DND-41 (cell line): ENCODE measurements around the gene POLR2C.

Source experiments
- ATAC-seq: fragments of 200-7000 bp; cut with Tn5 transposase; 3 replicates; pipeline ENCODE4 v1.9.1; 2021; ENCODE audit warnings: low read depth; ENCODE audit not compliant: insufficient read depth
- DNase-seq: peaks from one replicate; pipeline ENCODE4 v3.0.0-alpha.2; 2020
- H2AFZ ChIP-seq: 2 replicates; pipeline ENCODE4 v1.6.0; 2012; ENCODE audit warnings: low read depth, low read length
- H3K27ac ChIP-seq: 2 replicates; pipeline ENCODE4 v1.5.1; 2012; ENCODE audit warnings: low read length, inconsistent platforms
- H3K27me3 ChIP-seq: fragments of 200-600 bp; sonication (generic); 2 replicates; pipeline ENCODE4 v1.6.0; 2012; ENCODE audit warnings: low read length, mild to moderate bottlenecking, inconsistent platforms; ENCODE audit not compliant: insufficient read depth, poor library complexity
- H3K36me3 ChIP-seq: 2 replicates; pipeline ENCODE4 v1.5.1; 2012; ENCODE audit warnings: low read length, inconsistent platforms; ENCODE audit not compliant: insufficient read depth
- H3K4me1 ChIP-seq: 2 replicates; pipeline ENCODE4 v1.5.1; 2012; ENCODE audit warnings: mild to moderate bottlenecking, low read length; ENCODE audit not compliant: insufficient read depth
- H3K4me2 ChIP-seq: 2 replicates; pipeline ENCODE4 v1.6.0; 2012; ENCODE audit warnings: mild to moderate bottlenecking, moderate library complexity, low read length, inconsistent platforms; ENCODE audit not compliant: insufficient read depth
- H3K4me3 ChIP-seq, 2 experiments: fragments of 200-600 bp in 1 of 2; shearing (Covaris generic) in 1 of 2; 2 replicates each; pipeline ENCODE4 v1.5.1; 2012 to 2016; ENCODE audit warnings: inconsistent platforms in 2 of 2, low read length in 2 of 2, mild to moderate bottlenecking in 2 of 2, low read depth in 1 of 2, moderate library complexity in 1 of 2
- H3K79me2 ChIP-seq: 2 replicates; pipeline ENCODE4 v1.6.0; 2012; ENCODE audit warnings: low read length, inconsistent platforms; ENCODE audit not compliant: insufficient read depth
- H3K9ac ChIP-seq: 2 replicates; pipeline ENCODE4 v1.6.0; 2012; ENCODE audit warnings: low read depth, mild to moderate bottlenecking, inconsistent platforms, low read length, moderate library complexity
- H3K9me3 ChIP-seq: 2 replicates; pipeline ENCODE4 v1.5.1; 2012; ENCODE audit warnings: low read length, moderate library complexity, mild to moderate bottlenecking, inconsistent platforms; ENCODE audit not compliant: insufficient read depth, severe bottlenecking
- H4K20me1 ChIP-seq: 2 replicates; pipeline ENCODE4 v1.6.0; 2012; ENCODE audit warnings: low read length; ENCODE audit not compliant: insufficient read depth
- CTCF ChIP-seq: IDR thresholded peaks from 2 replicates; pipeline ENCODE4 v1.5.1; 2012; ENCODE audit warnings: borderline replicate concordance, low read length, moderate library complexity, mild to moderate bottlenecking; ENCODE audit not compliant: poor library complexity, severe bottlenecking; ENCODE audit errors: extremely low read depth
- EZH2 ChIP-seq: IDR thresholded peaks from 3 replicates; pipeline ENCODE4 v1.6.1; 2012; ENCODE audit warnings: borderline replicate concordance, low read depth, mild to moderate bottlenecking, moderate library complexity, low read length, inconsistent platforms; ENCODE audit not compliant: severe bottlenecking

POLR2C gene

GRCh38 chr16:57469046-57469445, 6.6 kb downstream of the POLR2C start:
- no peak for TF ChIP-seq CTCF
- no peak for TF ChIP-seq EZH2

GRCh38 chr16:57469917-57470470, 7.5 kb downstream of the POLR2C start:
- peaks cover 6% of the 10 kb centered on the region; the same call in 1 of the 2 replicates for H3K79me2 ChIP-seq
- H3K4me1 ChIP-seq, result peaks cover 2% of the 10 kb centered on the region
- H3K36me3 ChIP-seq, result peaks cover 80% of the 10 kb centered on the region
- TF ChIP-seq EZH2, result no peak
- no peak overlapping the region for H3K4me2 ChIP-seq
- no peaks in the 10 kb centered on the region for H3K27me3 ChIP-seq
- H3K27ac ChIP-seq, result no peak overlapping the region
- H3K9me3 ChIP-seq, result no peaks in the 10 kb centered on the region
- H4K20me1 ChIP-seq, result peaks cover 6% of the 10 kb centered on the region
- ATAC-seq, result no peak
- H3K4me3 ChIP-seq, result no peak overlapping the region
- H2AFZ ChIP-seq, result no peak overlapping the region
- no peak for DNase-seq
- H3K9ac ChIP-seq, result no peak overlapping the region

More at GRCh38 chr16:57469046-57469445, 6.6 kb downstream of the POLR2C start:
- H4K20me1 ChIP-seq, result peaks cover 6% of the 10 kb centered on the region
- H3K79me2 ChIP-seq, result peaks cover 14% of the 10 kb centered on the region
- no peak overlapping the region for H3K4me3 ChIP-seq
- peaks cover 10% of the 10 kb centered on the region for H3K4me1 ChIP-seq
- no peak overlapping the region for H2AFZ ChIP-seq
- DNase-seq (no peak), ATAC-seq (no peak)
- no peaks in the 10 kb centered on the region for H3K9me3 ChIP-seq
- H3K9ac ChIP-seq, result no peak overlapping the region
- peaks cover 88% of the 10 kb centered on the region for H3K36me3 ChIP-seq
- no peaks in the 10 kb centered on the region for H3K27me3 ChIP-seq
- H3K4me2 ChIP-seq, result no peak overlapping the region
- no peak overlapping the region for H3K27ac ChIP-seq

GRCh38 chr16:57470711-57471110, 8.2 kb downstream of the POLR2C start:
- DNase-seq, result no peak

GRCh38 chr16:57471209-57471608, 8.7 kb downstream of the POLR2C start:
- no peak for DNase-seq
- Histone ChIP-seq H3K27ac (no peak overlapping the region), H3K36me3 (peaks cover 68% of the 10 kb centered on the region), H3K9ac (no peak overlapping the region), H2AFZ (no peak overlapping the region), H4K20me1 (peaks cover 6% of the 10 kb centered on the region), H3K4me1 (no peaks in the 10 kb centered on the region), H3K79me2 (no peaks in the 10 kb centered on the region), H3K4me2 (no peak overlapping the region), H3K4me3 (no peak overlapping the region), H3K27me3 (no peaks in the 10 kb centered on the region), H3K9me3 (no peaks in the 10 kb centered on the region)
- TF ChIP-seq EZH2, result no peak
- no peak for TF ChIP-seq CTCF
- ATAC-seq, result no peak

More at GRCh38 chr16:57470711-57471110, 8.2 kb downstream of the POLR2C start:
- peaks cover 6% of the 10 kb centered on the region for H4K20me1 ChIP-seq
- H3K4me1 ChIP-seq, result no peaks in the 10 kb centered on the region
- H3K36me3 ChIP-seq, result peaks cover 73% of the 10 kb centered on the region
- H3K79me2 ChIP-seq, result no peaks in the 10 kb centered on the region
- ATAC-seq, result no peak
- no peak overlapping the region for H3K4me3 ChIP-seq
- H3K27me3 ChIP-seq, result no peaks in the 10 kb centered on the region
- no peak overlapping the region for H2AFZ ChIP-seq
- H3K9ac ChIP-seq, result no peak overlapping the region
- H3K9me3 ChIP-seq, result no peaks in the 10 kb centered on the region
- no peak overlapping the region for H3K27ac ChIP-seq
- no peak overlapping the region for H3K4me2 ChIP-seq
- TF ChIP-seq CTCF, result no peak
- TF ChIP-seq EZH2, result no peak
